Measurements from ENCODE around the gene CSTPP1.
"Not testable (repeated sequence)": the region's sequence is repeated elsewhere in the genome, so short reads cannot be mapped to it uniquely, and the experiment has no call there.

The CSTPP1 gene

GRCh38 chr11:46928701-46929100 lies 7.9 kb upstream of the CSTPP1 start:
- not testable (repeated sequence) for H3K4me1 ChIP-seq (ENCODE audit: control extremely low read depth in 1 of 4, control insufficient read depth in 4 of 4, insufficient read depth in 4 of 4, low read length in 3 of 4); H3K27me3 ChIP-seq (replicated peaks in 2 of 5; ENCODE audit: control insufficient read depth in 4 of 5, insufficient read depth in 5 of 5, low read length in 4 of 5); H3K9me3 ChIP-seq (ENCODE audit: control extremely low read depth in 1 of 5, control insufficient read depth in 4 of 5, insufficient read depth in 2 of 5, low read depth in 1 of 5, low read length in 4 of 5); H3K4me3 ChIP-seq (ENCODE audit: control insufficient read depth in 1 of 7, extremely low read depth in 1 of 7, insufficient read depth in 4 of 7, low read depth in 2 of 7, low read length in 6 of 7); H3K36me3 ChIP-seq (ENCODE audit: control insufficient read depth in 4 of 4, insufficient read depth in 4 of 4, low read length in 3 of 4); DNase-seq; H3K27ac ChIP-seq (ENCODE audit: insufficient read depth in 1 of 2, low read depth in 1 of 2, low read length in 2 of 2, poor library complexity in 1 of 2, severe bottlenecking in 2 of 2)
- CTCF ChIA-PET = interaction anchor here (1.2 kb wide), 1 partner anchor 12 kb away, joined by 3 read pairs; no protein-coding TSS in a partner anchor
- POLR2A ChIA-PET = interaction anchor here (0.5 kb wide), 1 partner anchor 266 kb away, joined by 6 read pairs; no protein-coding TSS in a partner anchor
- WGBS (ENCODE audit: insufficient coverage) = no CpG with 5 or more reads among the region's 1 CpG

- Histone ChIP-seq H3K27ac (ENCODE audit: insufficient read depth in 1 of 2, low read depth in 1 of 2, low read length in 2 of 2, poor library complexity in 1 of 2, severe bottlenecking in 2 of 2) (peak overlapping the region; percentile 64 to 87), H3K4me3 (ENCODE audit: control insufficient read depth in 1 of 7, extremely low read depth in 1 of 7, insufficient read depth in 4 of 7, low read depth in 2 of 7, low read length in 6 of 7) (no peak overlapping the region), H3K9me3 (ENCODE audit: control extremely low read depth in 1 of 5, control insufficient read depth in 4 of 5, insufficient read depth in 2 of 5, low read depth in 1 of 5, low read length in 4 of 5) (peaks cover 0 to 3% (median 0%) of the 10 kb centered on the region in 5 experiments), H3K4me1 (ENCODE audit: control extremely low read depth in 1 of 4, control insufficient read depth in 4 of 4, insufficient read depth in 4 of 4, low read length in 3 of 4) (peaks cover 0 to 10% (median 4%) of the 10 kb centered on the region in 4 experiments), H3K27me3 (replicated peaks in 2 of 5; ENCODE audit: control insufficient read depth in 4 of 5, insufficient read depth in 5 of 5, low read length in 4 of 5) (no peaks in the 10 kb centered on the region), H3K36me3 (ENCODE audit: control insufficient read depth in 4 of 4, insufficient read depth in 4 of 4, low read length in 3 of 4) (no peaks in the 10 kb centered on the region)
- WGBS (ENCODE audit: insufficient coverage) = 86% methylated on average over 1 of the region's 1 CpG
- DNase-seq = peak; percentile 81 to 96 (median 91)
- CTCF ChIA-PET = interaction anchor here (0.7 to 1.3 kb wide), 4 partner anchors 9 to 233 kb away, joined by 4 read pairs; no protein-coding TSS in a partner anchor
- POLR2A ChIA-PET = interaction anchor here (0.6 kb wide), 1 partner anchor 1115 kb away, joined by 3 read pairs; no protein-coding TSS in a partner anchor
These were observed 6.5 kb upstream of the CSTPP1 start for GRCh38 chr11:46930089-46930488.

DNA sequence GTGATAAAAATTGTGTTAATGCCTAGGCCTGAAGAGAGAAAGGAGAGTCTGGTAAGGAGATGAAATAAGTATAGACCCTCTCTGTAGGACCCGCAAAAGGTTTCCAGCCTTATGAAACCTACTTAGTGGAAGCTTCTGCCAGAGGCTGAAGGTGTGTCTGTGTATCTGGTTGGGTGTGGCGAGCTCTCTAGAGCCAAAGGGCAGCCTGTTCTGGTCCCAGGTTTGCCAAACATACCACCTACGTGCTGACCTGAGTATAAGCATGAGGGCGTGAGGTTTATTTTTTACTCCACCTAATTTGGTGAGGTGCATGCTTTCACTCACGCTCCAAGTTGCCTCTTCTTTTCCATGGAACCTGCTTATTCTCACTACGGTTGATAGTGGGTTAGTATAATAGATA lies 5.6 kb downstream of the CSTPP1 start:
- Histone ChIP-seq H3K27ac (ENCODE audit: insufficient read depth in 1 of 2, low read depth in 1 of 2, low read length in 2 of 2, poor library complexity in 1 of 2, severe bottlenecking in 2 of 2) (no peak overlapping the region), H3K4me3 (ENCODE audit: control insufficient read depth in 1 of 7, extremely low read depth in 1 of 7, insufficient read depth in 4 of 7, low read depth in 2 of 7, low read length in 6 of 7) (no peak overlapping the region), H3K9me3 (ENCODE audit: control extremely low read depth in 1 of 5, control insufficient read depth in 4 of 5, insufficient read depth in 2 of 5, low read depth in 1 of 5, low read length in 4 of 5) (no peaks in the 10 kb centered on the region), H3K27me3 (replicated peaks in 2 of 5; ENCODE audit: control insufficient read depth in 4 of 5, insufficient read depth in 5 of 5, low read length in 4 of 5) (no peaks in the 10 kb centered on the region), H3K36me3 (ENCODE audit: control insufficient read depth in 4 of 4, insufficient read depth in 4 of 4, low read length in 3 of 4) (peaks cover 3 to 9% (median 4%) of the 10 kb centered on the region in 4 experiments), H3K4me1 (ENCODE audit: control extremely low read depth in 1 of 4, control insufficient read depth in 4 of 4, insufficient read depth in 4 of 4, low read length in 3 of 4) (peaks cover 0 to 3% (median 2%) of the 10 kb centered on the region in 4 experiments)
- 95% methylated on average over 4 of the region's 6 CpGs for WGBS (ENCODE audit: insufficient coverage)
- no peak for DNase-seq
- POLR2A ChIA-PET = interaction anchor here (0.6 kb wide), 1 partner anchor 126 kb away, joined by 3 read pairs; no protein-coding TSS in a partner anchor
- CTCF ChIA-PET = interaction anchor here (1.1 to 1.4 kb wide), 3 partner anchors 10 to 34 kb away, joined by 3 to 5 read pairs (median 3); no protein-coding TSS in a partner anchor

GRCh38 chr11:46944356-46945075 lies 8.0 kb downstream of the CSTPP1 start:
- H3K36me3 ChIP-seq (ENCODE audit: control insufficient read depth in 4 of 4, insufficient read depth in 4 of 4, low read length in 3 of 4) = peaks cover 0 to 12% (median 6%) of the 10 kb centered on the region in 4 experiments
- CTCF ChIA-PET = interaction anchor here (1.4 kb wide), 1 partner anchor 12 kb away, joined by 5 read pairs; no protein-coding TSS in a partner anchor
- no peak overlapping the region for H3K27ac ChIP-seq (ENCODE audit: insufficient read depth in 1 of 2, low read depth in 1 of 2, low read length in 2 of 2, poor library complexity in 1 of 2, severe bottlenecking in 2 of 2)
- H3K4me3 ChIP-seq (ENCODE audit: control insufficient read depth in 1 of 7, extremely low read depth in 1 of 7, insufficient read depth in 4 of 7, low read depth in 2 of 7, low read length in 6 of 7) = no peak overlapping the region
- POLR2A ChIA-PET = no interaction called here
- no peaks in the 10 kb centered on the region for H3K27me3 ChIP-seq (replicated peaks in 2 of 5; ENCODE audit: control insufficient read depth in 4 of 5, insufficient read depth in 5 of 5, low read length in 4 of 5)
- WGBS (ENCODE audit: insufficient coverage) = 86% methylated on average over 3 of the region's 4 CpGs
- no peaks in the 10 kb centered on the region for H3K4me1 ChIP-seq (ENCODE audit: control extremely low read depth in 1 of 4, control insufficient read depth in 4 of 4, insufficient read depth in 4 of 4, low read length in 3 of 4)
- DNase-seq = no peak
- H3K9me3 ChIP-seq (ENCODE audit: control extremely low read depth in 1 of 5, control insufficient read depth in 4 of 5, insufficient read depth in 2 of 5, low read depth in 1 of 5, low read length in 4 of 5) = no peaks in the 10 kb centered on the region

- POLR2A ChIA-PET = interaction anchor here (0.6 kb wide), 1 partner anchor 49 kb away, joined by 5 read pairs; no protein-coding TSS in a partner anchor
- H3K27ac ChIP-seq (ENCODE audit: insufficient read depth in 1 of 2, low read depth in 1 of 2, low read length in 2 of 2, poor library complexity in 1 of 2, severe bottlenecking in 2 of 2) = no peak overlapping the region
- H3K9me3 ChIP-seq (ENCODE audit: control extremely low read depth in 1 of 5, control insufficient read depth in 4 of 5, insufficient read depth in 2 of 5, low read depth in 1 of 5, low read length in 4 of 5) = no peaks in the 10 kb centered on the region
- H3K4me3 ChIP-seq (ENCODE audit: control insufficient read depth in 1 of 7, extremely low read depth in 1 of 7, insufficient read depth in 4 of 7, low read depth in 2 of 7, low read length in 6 of 7) = no peak overlapping the region
- no peaks in the 10 kb centered on the region for H3K27me3 ChIP-seq (replicated peaks in 2 of 5; ENCODE audit: control insufficient read depth in 4 of 5, insufficient read depth in 5 of 5, low read length in 4 of 5)
- no peak for DNase-seq
- H3K4me1 ChIP-seq (ENCODE audit: control extremely low read depth in 1 of 4, control insufficient read depth in 4 of 4, insufficient read depth in 4 of 4, low read length in 3 of 4) = peaks cover 0 to 8% (median 4%) of the 10 kb centered on the region in 4 experiments
- 100% methylated on average over 1 of the region's 3 CpGs for WGBS (ENCODE audit: insufficient coverage)
- peaks cover 0 to 6% (median 2%) of the 10 kb centered on the region in 4 experiments for H3K36me3 ChIP-seq (ENCODE audit: control insufficient read depth in 4 of 4, insufficient read depth in 4 of 4, low read length in 3 of 4)
- CTCF ChIA-PET = no interaction called here
These were observed 11.0 kb downstream of the CSTPP1 start for GRCh38 chr11:46947399-46948077.

DNA sequence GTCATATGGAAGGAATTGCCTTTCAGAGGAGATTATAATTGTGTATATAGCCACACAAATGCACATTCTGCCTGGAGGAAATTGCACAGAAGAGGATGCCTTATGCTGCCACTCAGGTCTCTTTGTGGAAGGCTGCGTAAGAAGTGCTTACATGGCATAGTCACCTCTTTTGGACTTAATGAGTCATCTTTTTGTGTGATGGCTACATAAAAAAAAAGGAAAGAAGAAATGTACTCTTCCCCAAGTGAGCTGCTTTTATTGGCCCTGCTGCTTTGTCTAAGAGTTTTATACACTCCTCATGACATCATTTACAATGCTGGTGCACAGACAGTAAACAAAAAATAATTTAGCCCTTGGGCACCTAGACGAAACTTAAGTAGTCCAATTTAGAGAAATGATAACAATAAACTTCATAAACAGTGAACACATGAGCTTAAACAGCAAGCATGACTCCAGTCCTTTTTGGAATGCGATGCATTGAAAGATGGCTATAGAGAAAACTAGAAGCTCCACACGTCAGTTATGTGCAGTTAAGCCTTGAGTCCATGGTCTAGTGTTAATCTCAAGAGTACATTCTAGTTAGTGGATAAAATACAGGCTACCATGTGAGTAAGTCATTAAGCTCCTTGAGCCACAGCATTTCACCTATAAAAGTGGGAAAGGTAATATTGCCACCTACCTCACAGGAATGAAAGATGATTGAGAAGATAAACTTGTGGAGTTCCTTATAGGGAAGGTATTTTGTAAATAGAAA lies 12.0 kb downstream of the CSTPP1 start:
- WGBS (ENCODE audit: insufficient coverage) = 100% methylated on average over 4 of the region's 4 CpGs
- Histone ChIP-seq H3K4me3 (ENCODE audit: control insufficient read depth in 1 of 7, extremely low read depth in 1 of 7, insufficient read depth in 4 of 7, low read depth in 2 of 7, low read length in 6 of 7) (no peak overlapping the region), H3K4me1 (ENCODE audit: control extremely low read depth in 1 of 4, control insufficient read depth in 4 of 4, insufficient read depth in 4 of 4, low read length in 3 of 4) (peaks cover 0 to 15% (median 7%) of the 10 kb centered on the region in 4 experiments), H3K9me3 (ENCODE audit: control extremely low read depth in 1 of 5, control insufficient read depth in 4 of 5, insufficient read depth in 2 of 5, low read depth in 1 of 5, low read length in 4 of 5) (no peaks in the 10 kb centered on the region), H3K36me3 (ENCODE audit: control insufficient read depth in 4 of 4, insufficient read depth in 4 of 4, low read length in 3 of 4) (peaks cover 0 to 6% (median 2%) of the 10 kb centered on the region in 4 experiments), H3K27ac (ENCODE audit: insufficient read depth in 1 of 2, low read depth in 1 of 2, low read length in 2 of 2, poor library complexity in 1 of 2, severe bottlenecking in 2 of 2) (no peak overlapping the region), H3K27me3 (replicated peaks in 2 of 5; ENCODE audit: control insufficient read depth in 4 of 5, insufficient read depth in 5 of 5, low read length in 4 of 5) (no peaks in the 10 kb centered on the region)
- DNase-seq = peak in 2 of 3 donors; percentile 26 to 31
- ChIA-PET CTCF (interaction anchor here (0.9 to 1.3 kb wide), 3 partner anchors 12 to 198 kb away, joined by 3 read pairs; partner anchors contain the start of gene CSTPP1), POLR2A (no interaction called here)

All from common myeloid progenitor, CD34-positive (primary cell).